ENCODE measurements around the gene USP1.

USP1 gene

GRCh38 chr1:62492521-62492920, 55.7 kb downstream of the USP1 start:
- DNase-seq, result no peak

GRCh38 chr1:62493656-62494055, 56.8 kb downstream of the USP1 start:
- DNase-seq, result no peak

GRCh38 chr1:62494137-62494536, 57.3 kb downstream of the USP1 start:
- DNase-seq, result no peak

GRCh38 chr1:62500210-62500609, 63.4 kb downstream of the USP1 start:
- DNase-seq, result no peak

All from DMS79 (cell line).